Fibroblast of skin of right biceps (primary cell): ENCODE measurements around the gene PID1.
A peak's percentile ranks its signal among the peaks of the same experiment; 100 is the strongest.

Source experiments
- DNase-seq: peaks from one replicate; pipeline ENCODE4 v3.0.0-alpha.2; 2013

The PID1 gene

DNA sequence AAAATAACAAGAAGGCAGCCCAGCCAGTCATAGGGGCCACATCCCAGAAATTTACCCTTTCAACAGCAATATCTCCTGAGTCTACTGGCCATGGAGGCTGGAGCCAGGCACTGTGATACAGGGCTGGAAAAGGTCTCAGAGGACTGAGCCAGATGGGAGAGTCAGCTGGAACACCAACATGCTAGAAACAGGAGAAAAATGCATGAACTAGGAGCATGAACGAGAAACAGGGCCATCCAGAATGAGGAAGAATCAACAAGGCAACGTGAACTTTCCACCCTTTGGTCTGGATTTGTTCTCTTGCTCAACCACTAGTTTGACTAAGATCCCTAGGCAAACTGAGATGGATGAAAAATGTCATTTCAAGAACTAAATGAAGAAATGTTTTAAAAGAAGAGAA, 13.1 kb downstream of the PID1 start:
- no peak for DNase-seq

DNA sequence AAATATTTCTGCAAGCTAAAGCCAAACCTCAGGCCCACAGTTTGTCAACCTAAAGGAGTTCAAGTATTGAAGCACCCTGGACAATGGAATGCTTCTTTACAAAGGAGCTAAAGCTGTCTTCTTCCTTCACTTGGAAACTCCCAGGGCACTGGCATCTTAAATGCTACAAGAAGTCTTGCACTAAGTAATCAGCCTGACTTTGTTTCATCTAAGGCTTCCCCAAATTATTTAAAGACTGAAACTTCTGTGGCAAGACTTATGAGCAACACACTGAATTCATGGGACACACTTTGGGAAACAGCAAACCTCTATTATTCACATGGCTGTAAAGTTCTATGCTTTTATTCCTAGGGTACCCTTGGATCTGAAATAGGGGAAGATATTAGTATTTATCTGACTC, 14.7 kb downstream of the PID1 start:
- no peak for DNase-seq

DNA sequence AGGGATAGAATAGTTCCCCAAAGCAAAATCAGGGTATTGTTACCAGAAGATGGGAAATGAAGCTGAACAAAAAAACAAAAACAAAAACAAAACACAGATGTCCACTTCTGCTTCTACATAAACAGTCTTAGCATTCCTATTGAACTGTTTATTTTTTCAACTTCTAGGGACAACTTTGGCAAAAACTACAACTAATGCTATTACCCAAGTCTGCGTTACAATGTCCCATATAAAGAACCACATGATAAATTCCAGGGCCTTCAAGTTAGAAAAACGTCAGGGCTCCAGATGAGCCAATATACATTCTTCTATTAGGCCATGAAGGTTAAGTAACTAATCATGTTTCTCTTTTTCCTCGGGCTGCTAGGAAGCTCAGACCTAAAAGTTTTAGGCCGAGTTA, 16.9 kb downstream of the PID1 start:
- DNase-seq = no peak

DNA sequence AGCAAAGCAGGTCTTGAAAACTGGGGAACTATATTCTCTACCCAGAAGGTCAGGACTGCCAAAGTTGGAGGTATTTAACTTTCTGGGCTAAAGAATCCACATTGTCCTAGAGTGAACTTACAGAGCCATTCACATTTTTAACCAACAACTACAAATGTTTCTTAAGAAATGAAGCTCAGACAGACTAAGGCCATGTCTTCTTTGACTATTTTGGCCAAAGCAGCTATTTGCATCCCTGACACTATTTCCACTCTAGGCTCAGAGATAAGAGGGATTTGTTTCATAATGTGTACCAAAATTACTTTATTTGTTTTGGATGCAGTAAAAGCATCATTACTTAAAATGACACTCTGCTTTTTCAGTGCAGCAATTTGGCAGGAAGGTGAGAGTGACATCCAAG, 18.1 kb downstream of the PID1 start:
- no peak for DNase-seq

DNA sequence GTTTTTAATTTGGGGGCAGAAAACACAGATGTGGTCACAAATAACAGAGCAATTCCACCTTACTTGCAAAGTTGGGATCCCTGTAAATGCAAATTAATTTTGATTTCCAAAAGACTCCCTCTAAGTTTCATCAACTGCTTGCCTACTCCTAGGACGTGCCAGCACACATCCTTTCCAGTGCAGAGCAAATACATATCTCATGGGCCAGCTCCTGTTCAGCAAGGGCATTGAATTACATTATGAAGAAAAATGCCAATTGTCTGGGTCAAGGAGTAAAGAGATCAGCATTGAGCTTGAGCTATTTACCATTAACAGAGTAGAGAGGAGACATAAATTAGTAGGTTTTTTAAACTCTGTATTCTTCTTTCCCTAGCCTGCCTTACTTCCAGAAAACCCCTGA, 18.8 kb downstream of the PID1 start:
- DNase-seq = no peak

DNA sequence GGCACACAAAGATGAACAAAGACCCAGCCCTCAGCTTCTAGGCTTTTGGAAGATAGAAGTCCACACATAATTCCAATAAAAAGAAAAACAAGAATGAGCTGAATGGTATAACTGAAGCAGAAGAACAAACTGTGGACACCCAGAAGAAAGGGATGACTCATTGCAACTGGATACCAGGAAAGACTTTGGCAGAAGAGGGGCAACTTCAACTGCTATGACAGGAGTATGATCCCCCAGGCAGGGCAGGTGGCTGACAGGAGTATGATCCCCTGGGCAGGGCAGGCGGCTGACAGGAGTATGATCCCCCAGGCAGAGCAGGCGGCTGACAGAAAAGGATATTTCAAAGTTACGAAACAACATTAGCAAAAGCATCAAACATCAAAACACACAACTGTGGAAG, 21.6 kb downstream of the PID1 start:
- DNase-seq = no peak

DNA sequence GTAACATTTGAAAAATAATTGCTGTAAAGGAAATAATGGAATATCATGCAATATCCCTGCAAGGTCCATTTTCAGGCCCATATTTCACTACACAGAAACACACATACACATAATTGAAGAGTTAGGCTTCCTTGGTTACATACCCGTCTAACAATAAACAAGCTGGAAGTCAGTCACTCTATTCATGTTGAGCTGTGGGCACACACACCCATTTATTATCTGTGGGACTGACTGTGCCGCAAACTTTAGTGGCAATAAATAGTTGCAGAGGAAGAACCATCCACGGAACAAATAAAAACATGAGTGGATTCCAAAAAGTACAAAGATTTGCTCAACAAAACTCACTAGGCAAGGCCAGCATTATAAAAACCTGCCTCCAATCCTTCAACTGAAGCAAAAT, 24.8 kb downstream of the PID1 start:
- DNase-seq = no peak

DNA sequence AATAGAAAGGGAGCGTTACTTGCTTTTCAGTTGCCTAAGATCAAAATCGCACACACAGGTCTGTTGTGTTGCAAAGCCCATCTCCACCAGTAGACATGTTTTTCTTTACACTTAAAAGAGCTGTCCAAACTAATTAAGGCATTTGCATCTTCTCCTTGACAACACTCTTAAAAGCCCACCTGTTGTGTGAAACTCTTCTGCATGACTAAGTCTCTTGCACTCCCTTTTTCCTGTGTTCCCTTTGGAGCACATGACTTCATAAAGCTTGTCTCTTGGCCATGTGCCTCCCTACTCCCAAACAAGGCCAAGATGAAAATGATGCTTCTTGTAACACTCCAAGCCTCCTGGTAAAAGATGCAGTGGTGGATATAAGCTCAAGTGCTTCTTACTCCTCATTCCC, 26.1 kb downstream of the PID1 start:
- no peak for DNase-seq

DNA sequence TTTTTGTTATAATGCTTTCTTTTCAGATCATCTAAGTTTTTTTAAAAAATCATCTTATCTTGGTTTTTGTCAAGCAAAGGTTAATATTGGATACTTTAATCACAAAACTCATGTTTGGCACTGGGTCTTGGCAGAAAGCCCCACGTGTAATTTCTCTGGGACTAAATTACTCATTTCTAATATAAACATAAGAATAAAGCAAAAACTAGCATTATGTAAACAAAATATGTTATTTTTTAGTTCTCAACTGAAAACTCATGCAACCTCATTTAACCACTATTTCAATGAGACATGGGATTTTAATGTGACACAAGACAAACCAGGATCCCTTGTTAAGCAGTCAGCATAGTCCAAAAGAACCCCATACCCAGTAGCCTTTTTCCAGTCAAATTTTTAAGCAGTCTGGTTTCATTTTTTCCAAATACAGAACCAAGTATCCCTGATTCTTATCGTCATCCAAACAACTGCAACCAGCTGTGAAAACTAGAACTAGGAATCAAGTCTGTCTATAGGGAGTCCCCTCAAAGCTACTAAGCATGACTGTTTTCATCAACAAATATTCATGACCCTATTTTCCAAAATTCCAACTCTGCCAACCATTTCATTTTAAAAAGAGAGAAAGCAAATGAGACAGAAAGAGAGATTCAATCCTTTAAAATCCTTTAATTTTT, 27.1 kb downstream of the PID1 start:
- DNase-seq = no peak

DNA sequence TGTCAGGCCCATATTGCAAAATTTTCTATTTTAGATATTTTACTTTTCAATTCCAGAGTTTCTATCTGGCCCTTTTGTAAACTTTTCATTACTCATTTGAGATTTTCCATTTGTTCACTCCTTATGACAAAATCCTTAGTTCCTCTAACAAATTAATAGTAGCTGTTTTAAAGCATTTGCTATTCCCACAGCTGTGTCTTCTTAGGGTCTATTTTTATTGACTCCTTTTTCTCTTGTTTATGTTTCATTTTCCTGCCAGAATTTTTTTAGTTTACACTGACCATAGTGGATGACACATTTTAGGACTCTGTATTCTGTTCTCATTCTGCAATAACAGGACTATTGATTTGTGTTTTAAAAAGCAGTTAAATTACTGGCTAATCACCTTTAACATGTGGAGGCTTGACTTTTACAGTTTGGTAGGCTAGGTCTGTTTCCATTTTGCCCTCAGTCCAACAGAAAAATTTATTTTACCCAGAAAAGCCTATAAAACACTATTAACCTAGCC, 30.0 kb downstream of the PID1 start:
- DNase-seq = no peak

DNA sequence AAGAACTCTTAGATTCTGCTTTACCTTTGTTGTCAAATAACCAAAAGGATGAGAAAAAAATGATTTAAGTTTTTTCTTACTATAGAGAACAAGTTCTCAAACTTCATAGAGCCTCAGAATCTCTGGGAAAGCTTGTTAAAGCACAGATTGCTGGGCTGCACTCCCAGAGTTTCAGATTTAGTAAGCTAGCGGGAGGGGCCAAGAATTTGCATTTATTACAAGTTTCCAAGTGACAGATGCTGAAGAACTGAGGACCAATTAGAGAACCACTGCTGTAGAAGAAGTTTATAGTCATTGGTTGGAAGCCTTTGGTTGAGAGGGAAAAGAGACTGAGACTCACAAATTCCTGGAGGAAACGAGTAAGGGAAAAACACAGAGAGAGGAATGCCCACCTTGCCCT, 32.1 kb downstream of the PID1 start:
- DNase-seq = no peak

DNA sequence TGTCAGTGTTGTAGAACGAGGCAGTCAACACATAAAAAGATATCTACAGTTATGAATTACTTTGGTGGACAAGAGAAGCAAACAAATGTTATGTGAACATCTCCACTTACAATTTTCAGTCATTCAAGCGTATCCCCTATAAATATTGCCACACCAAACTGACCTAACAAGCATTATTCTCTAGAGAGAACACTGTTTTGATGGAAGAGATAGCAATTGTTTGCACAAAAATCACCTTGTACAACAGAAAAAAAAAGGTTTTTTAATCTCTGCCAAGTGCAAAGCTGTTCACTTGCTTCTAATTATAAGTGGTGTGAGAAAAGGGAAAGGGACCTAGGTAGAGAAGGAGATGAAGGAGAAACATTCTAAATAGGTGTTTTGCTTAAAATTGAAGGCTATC, 33.8 kb downstream of the PID1 start:
- DNase-seq = no peak

DNA sequence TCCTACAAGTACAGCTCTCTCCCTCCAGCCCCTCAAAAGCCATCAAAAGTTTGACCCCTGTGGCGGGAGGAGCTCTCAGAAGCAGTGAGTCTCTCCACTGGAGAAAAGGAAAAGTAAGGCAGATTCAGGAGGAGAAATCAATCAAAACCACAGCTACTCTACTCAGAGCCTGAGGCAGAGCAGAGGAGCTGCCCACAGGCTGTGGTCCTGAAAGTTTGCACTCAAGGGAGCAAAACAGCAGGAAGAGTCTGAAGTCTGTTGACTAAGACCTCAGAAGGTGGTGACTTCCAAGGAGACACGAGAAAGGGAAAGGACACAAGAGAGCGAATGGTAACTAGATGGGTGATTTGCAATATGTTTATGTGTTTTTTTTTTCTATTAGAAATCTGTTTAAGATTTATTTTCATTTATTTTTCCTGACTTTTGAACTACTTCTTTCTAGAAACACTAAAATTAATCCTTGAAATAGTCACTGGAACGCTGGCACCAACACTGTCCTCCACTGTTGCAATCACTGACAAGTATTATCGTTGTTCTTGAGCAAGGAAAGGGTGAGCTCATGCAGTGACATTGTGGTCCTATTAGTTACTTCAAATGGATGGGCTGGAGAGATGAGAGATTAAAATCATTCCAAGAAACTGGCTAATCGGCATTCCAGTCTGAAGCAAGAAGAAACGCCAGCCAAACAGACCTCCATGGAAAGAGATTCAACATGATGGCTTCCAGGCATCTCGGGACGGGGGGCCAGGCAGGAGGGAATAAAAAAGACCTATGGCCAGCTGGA, 35.8 kb downstream of the PID1 start:
- peak; percentile 26 for DNase-seq

DNA sequence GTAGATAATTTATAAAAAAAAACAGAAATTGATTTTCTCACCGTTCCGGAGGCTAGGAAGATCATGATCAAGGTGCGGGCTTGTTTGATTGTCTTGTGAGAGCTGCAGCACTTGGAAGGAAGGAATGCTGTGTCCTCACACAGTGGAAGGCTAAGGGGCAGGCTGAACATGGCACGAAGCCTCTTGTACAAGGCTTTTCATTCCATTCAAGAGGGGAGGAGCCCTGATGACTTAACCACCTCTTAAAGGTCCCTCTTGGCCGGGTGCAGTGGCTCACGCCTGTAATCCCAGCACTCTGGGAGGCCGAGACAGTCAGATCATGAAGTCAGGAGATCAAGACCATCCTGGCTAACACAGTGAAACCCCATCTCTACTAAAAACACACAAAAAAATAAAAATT, 39.2 kb downstream of the PID1 start:
- DNase-seq = no peak

DNA sequence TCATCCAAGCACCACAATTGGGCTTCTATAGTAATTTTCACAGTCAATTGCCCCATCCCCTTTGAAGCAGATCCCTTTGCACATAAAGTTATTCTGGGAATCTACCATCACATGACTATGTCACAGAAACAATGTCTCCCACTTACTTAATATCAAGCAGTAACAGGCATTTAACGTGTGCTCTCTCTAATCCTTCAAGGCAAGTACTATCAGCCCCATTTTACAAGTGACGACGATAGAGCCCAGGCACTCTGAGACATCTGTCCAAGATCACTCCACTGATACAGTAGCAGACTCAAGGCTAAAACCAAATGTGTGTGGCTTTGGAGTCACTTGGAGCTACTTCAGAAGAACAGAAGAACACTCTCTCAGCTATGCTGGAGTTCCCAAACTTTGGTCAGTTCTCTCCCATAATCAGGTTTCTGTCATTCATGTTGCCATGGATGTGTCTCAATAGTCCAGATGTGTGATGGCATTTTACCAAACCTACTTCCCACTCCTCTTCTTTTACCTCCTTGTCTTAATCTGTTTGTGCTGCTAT, 39.7 kb downstream of the PID1 start:
- DNase-seq = no peak

DNA sequence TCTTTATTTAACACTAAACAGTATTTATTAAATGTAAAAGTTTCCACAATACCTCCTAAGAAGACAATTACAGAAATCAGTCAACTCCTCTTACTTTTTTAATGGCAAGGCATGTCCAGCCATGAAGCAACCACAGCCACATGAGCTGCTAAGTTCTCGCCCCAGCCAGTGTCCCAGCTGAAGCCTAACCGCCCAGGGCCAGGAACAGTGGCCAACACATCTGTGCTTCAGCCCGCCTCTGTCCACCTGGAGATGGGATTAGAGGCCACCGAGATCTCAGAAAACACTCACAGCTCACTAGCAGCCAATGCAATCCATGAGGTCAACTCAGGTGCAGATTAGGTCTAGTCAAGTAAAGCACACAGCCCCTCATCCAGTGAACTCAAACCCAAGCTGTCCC, 40.2 kb downstream of the PID1 start:
- no peak for DNase-seq

DNA sequence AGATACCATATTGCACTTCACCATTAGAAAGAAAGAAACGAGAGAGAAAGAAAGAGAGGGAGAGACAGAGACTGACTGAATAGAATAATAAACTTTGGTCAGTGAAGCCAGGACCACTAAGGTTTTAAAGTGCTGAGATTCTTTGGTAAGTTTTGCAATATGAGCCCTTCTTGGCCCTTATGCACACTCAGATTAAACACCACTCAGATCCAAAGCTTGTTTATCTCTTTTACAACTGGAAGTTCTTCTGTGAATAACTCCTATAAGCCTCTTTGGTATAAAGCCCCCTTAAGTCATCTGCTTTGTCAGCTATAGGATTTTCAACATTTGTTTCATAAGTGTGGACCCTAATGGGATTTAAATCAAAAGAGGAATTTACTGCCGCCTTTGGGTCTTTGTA, 40.8 kb downstream of the PID1 start:
- no peak for DNase-seq

DNA sequence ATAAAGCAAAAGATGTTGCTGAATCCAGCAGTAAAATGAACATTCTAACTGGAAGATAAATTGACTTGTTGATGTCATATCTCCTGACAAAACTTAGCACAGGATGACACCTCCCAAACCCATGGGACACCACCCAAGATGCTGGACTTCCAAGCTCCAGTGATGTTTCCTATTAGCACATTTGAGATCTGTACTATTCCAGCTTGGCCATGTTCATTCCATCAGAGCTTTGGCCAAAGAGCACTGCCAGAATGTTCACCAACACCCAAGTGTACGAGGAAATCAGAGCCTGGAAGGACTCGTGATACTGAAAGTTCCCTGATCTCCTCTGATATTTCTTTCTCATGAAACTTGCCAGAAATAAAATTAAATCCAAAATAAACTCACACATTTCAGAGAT, 44.7 kb downstream of the PID1 start:
- DNase-seq = no peak

DNA sequence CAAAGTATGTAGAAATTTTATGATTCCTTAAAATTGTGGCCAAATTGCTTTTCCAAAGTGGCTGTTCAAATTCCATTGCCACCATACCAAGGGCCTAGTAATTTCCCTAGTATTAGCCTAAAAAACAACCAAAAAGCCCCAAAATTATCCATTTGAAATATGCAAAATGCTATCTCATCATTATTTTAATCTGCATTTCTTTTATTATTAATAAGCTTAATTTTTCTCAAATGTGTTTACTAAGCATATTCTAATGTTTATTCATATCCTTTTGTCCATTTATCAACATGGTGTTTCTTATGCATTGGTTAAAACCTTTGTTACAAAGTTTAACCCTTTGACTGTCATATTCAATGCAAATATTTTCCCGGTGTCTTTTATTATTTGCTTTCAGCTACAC, 48.0 kb downstream of the PID1 start:
- DNase-seq = no peak

DNA sequence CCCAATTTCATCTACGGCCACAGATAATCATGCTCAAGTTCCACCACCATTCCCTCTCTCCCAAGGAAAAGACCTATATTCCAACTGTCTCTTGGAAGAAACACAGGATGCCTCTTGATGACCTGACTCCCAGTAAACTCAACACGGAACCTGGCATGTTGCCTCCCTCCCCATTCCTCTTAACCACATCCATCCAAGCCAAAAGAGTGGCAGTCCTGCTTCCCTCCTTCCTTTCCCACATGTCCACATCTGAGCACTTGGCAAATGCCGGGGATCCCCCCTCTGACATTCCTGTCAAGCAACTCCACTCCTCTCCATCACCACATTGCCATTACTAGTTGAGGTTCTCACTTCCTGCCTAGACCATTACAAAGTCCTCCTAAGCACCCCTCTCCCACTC, 49.4 kb downstream of the PID1 start:
- no peak for DNase-seq

DNA sequence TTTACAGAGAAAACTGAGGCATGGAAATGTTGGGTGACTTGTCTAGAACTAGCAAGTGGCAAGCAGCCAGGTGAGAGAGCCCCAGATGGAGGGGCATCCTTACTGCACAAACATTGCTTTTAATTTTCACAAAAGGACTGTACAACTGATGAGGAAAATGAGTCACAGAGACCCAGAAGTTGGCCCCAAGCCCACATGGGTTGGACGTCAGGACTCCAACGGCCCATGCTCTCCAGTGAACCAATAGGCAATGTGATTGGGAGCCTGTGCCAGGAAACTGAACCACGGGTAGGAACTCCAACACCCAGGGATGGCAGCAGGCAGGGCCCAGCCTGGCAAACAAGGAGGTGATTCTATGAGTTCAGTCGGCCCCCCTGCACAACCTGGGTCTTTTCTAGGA, 50.8 kb downstream of the PID1 start:
- no peak for DNase-seq

DNA sequence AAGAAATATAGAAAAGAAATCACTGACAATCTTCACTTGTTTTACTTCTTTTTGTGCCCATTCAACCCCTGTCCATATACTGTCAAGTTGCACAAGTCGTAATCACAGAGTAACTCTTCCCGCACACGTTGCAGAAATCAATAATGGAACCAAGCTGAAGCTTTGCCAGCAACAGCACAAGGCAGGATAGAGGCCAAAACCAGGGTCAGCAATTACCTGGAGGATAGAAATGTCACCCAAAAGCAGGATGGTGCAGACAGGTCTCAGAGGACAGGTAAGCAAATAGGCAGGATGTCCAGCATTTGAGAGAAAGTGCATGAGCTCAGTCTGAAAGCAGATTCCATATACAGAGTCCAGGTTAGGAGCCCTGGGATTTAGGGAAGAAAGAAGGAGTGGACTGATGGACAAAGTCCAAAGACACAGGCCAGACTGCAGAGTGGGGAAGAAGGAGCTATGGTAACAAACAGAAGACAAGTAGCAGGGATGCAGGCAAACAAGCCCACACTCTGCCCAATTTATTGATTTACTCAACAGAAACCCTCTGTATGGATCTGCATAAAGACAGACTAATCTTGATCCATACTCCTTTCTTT, 52.7 kb downstream of the PID1 start:
- no peak for DNase-seq

DNA sequence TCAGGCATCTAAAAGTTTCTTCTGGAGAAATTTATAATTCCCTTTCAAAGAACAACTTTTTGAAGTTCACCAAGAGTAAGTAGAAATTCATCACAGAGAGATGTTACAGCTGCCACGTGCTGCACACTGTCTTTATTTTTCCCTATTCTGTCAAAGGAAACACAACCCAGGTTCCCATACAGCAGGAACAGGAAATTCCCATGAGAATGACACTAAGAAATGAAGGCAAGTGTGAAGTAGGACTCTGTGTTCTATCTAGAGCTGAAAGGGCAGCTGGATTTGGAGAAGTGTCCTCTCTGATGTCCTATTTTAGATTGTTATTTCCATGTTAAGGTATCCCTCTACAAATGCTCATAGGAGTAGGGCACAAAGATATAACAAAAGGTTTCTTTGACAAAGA, 58.8 kb downstream of the PID1 start:
- DNase-seq = no peak

DNA sequence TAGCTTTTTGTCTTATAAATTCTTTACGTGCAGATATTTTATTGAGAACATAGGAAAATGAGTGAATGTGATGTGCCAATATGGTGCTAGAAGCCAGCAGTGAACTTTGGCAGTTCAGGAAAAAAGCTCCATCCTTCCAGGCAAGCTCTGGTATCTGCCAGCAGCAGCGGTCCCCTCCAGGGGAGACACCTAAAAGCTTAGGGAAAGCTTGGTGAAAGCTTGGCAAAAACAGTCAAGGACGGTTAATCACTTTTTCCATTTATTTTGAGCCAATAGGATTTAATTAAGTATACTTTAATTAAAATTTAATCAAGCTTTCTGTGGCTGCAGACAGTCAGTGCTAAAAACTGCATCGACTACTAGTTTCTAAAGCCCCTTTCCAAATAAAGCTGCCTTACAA, 60.4 kb downstream of the PID1 start:
- no peak for DNase-seq
